Spleen (tissue), 11 donors: ENCODE data around the gene ZYG11A. TPM values are rescaled to one million over a fixed set of nuclear protein-coding genes. Genes with fewer than 3 reads are reported as not detected.
"Not testable (repeated sequence)": the region's sequence is repeated elsewhere in the genome, so short reads cannot be mapped to it uniquely, and the experiment has no call there.

Experiments used
- DNase-seq: peaks from one replicate; pipeline ENCODE4 v3.0.0-alpha.2; 2020
- H3K27ac ChIP-seq, 8 donors: fragments of 200-600 bp; sonication (generic) in 7 of 8; 1 replicate in 4 of 8; 2 replicates in 4 of 8; pipeline versions ENCODE4 v1.5.0 to v1.8.0; 2016 to 2021; ENCODE audit warnings: inconsistent platforms in 4 of 8, mild to moderate bottlenecking in 4 of 8, moderate library complexity in 1 of 8
- H3K27me3 ChIP-seq, 7 donors: fragments of 200-600 bp; sonication (generic) in 6 of 7; replicated peaks in 1 of 7; 1 replicate in 4 of 7; 2 replicates in 3 of 7; pipeline versions ENCODE4 v1.5.0 to v1.8.0; 2016 to 2021; ENCODE audit warnings: inconsistent platforms in 3 of 7, mild to moderate bottlenecking in 1 of 7
- H3K36me3 ChIP-seq, 6 donors: fragments of 200-600 bp; sonication (generic) in 5 of 6; 1 replicate in 4 of 6; 2 replicates in 2 of 6; pipeline versions ENCODE4 v1.5.0 to v1.8.0; 2016 to 2021; ENCODE audit warnings: inconsistent platforms in 2 of 6
- H3K4me1 ChIP-seq, 6 donors: fragments of 200-600 bp; sonication (generic) in 5 of 6; 1 replicate in 3 of 6; 2 replicates in 3 of 6; pipeline versions ENCODE4 v1.5.0 to v1.8.0; 2016 to 2021; ENCODE audit warnings: inconsistent platforms in 3 of 6
- H3K4me3 ChIP-seq, 8 donors: fragments of 200-600 bp; sonication (generic) in 7 of 8; 1 replicate in 4 of 8; 2 replicates in 4 of 8; pipeline versions ENCODE4 v1.5.0 to v1.8.0; 2016 to 2021; ENCODE audit warnings: inconsistent platforms in 4 of 8, mild to moderate bottlenecking in 4 of 8, moderate library complexity in 2 of 8
- H3K9me3 ChIP-seq, 8 donors: fragments of 200-600 bp; sonication (generic) in 7 of 8; 1 replicate in 4 of 8; 2 replicates in 4 of 8; pipeline versions ENCODE4 v1.5.0 to v1.8.0; 2016 to 2021; ENCODE audit warnings: inconsistent platforms in 4 of 8
- CTCF ChIP-seq, 11 experiments: fragments of 200-600 bp in 7 of 11; fragments of 450-650 bp in 4 of 11; sonication (generic) in 4 of 11; IDR thresholded peaks in 8 of 11; conservative IDR thresholded peaks in 3 of 11; 1 replicate in 7 of 11; 2 replicates in 4 of 11; pipeline versions ENCODE4 v1.4.0 to v1.8.0; 2016 to 2021; ENCODE audit warnings: antibody characterized with exemption in 11 of 11, inconsistent platforms in 4 of 11, mild to moderate bottlenecking in 1 of 11
- POLR2A ChIP-seq, 3 donors: fragments of 450-650 bp; IDR thresholded peaks; one replicate each; pipeline ENCODE4 v1.5.1; 2017; ENCODE audit warnings: antibody characterized with exemption in 3 of 3, mild to moderate bottlenecking in 1 of 3
- POLR2AphosphoS5 ChIP-seq, 3 donors: sonication (generic); formaldehyde crosslinking; IDR thresholded peaks; one replicate each; pipeline ENCODE4 v1.5.1; 2017; ENCODE audit warnings: antibody characterized with exemption in 3 of 3
- WGBS, 5 donors: extraction: QIAGEN DNeasy Blood & Tissue Kit in 3 of 5; methylation state at CpG; one replicate each; pipeline versions ENCODE4 v1.1.5 to v1.1.7; 2013 to 2018; 5-methylcytosine and 5-hydroxymethylcytosine counted together
- intact Hi-C: fragments of 100-400 bp; cut with DNase I; formaldehyde crosslinking; loops from one replicate; pipeline ENCODE4 v1.15.0; 2023; ENCODE audit warnings: low total_unique reads
- polyA plus RNA-seq, 3 donors: library from polyadenylated mRNA; stranded (reverse); fragments of 200-250 nt; gene quantifications; one replicate each; pipeline ENCODE4 v1.2.1, GENCODE V29; 2013
- total RNA-seq, 7 donors: library from RNA; depleted of rRNA in 3 of 7; stranded (reverse); fragments of >200 nt in 3 of 7; fragmentation: NEBNext Ultra II Directional in 4 of 7; extraction: Animal tissue kit (Norgen Biotek cat#: 25700) in 4 of 7; gene quantifications; one replicate each; pipeline versions ENCODE4 v1.1.0 to v1.2.1, GENCODE V29; 2016 to 2021
- donor health status: healthy with polysubstance abuse.
- donor health status: DM: no; HTN: no; CAD: no; lungs with moderate emphysema.
- donor health status: DM: no; HTN: no; CAD: no.
- donor health status: Bipolar disorder and iron deficiency.
- donor health status: healthy.
- donor health status: DM: no; HTN: no; CAD: no.
- donor health status: DM: yes; HTN: yes; CAD: no.

Gene ZYG11A
- total and polyA plus RNA-seq, 10 donors = 0.02 to 0.85 (median 0.16) TPM

DNA sequence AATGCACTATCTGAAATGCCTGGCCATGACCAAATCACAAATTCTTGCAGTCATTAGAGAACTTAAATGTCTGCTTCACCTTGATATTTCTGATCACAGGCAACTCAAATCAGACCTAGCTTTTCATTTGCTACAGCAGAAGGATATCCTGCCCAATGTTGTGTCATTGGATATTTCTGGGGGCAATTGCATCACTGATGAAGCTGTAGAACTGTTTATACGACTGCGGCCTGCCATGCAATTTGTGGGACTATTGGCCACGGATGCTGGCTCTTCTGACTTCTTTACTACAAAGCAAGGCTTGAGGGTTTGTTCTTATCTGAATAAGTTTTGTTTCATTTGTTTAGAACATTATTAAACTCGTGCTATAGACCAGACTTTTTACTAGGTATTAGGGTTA lies 14.9 kb downstream of the ZYG11A start:
- 75 to 89% (median 80%) methylated on average over 4 of the region's 4 CpGs for WGBS, 5 donors

DNA sequence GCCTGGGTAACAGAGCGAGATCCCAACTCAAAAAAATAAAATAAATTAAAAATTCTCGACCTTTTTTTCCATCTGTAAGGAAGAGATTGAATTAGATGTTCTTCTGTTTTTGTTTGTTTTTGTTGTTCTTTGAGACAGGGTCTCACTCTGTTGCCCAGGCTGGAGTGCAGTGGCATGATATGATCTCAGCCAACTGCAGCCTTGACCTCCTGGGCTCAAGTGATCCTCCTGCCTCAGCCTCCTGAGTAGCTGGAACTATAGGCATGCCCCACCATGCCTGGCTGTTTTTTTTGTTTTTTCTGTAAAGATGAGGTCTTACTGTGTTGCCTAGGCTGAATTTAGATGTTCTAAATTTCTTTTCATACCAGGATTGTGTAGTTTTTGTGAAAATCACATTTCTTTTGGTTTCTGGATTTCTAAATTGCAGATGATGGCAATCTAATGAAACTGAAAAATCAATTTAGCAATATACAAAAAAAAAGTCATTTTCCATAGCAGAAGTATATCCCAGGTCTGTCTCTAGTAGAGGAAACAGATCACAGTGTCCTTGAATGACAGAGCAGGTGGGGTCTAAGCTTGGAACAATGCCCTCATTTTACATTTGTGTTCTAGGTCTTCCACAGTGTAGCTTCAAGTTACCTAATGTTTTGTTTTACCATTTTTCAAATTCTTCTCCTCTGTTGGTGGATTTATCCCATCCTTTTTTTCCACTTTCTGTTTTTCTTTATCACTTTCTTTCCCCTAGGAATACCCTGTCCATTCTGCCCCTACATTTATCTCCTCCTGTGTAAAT lies 20.3 kb downstream of the ZYG11A start:
- Histone ChIP-seq H3K36me3 (no peaks in the 10 kb centered on the region), H3K27ac (no peak overlapping the region)

More for the DNA sequence above, 14.9 kb downstream of the ZYG11A start:
- Histone ChIP-seq H3K36me3 (no peaks in the 10 kb centered on the region), H3K27me3 (no peaks in the 10 kb centered on the region), H3K4me1 (no peaks in the 10 kb centered on the region), H3K9me3 (no peaks in the 10 kb centered on the region), H3K27ac (no peak overlapping the region), H3K4me3 (no peak overlapping the region)
- intact Hi-C loops = no loop called here
- TF ChIP-seq POLR2AphosphoS5 (IDR thresholded peaks at IDR 0.05) = no peak
- DNase-seq = no peak

DNA sequence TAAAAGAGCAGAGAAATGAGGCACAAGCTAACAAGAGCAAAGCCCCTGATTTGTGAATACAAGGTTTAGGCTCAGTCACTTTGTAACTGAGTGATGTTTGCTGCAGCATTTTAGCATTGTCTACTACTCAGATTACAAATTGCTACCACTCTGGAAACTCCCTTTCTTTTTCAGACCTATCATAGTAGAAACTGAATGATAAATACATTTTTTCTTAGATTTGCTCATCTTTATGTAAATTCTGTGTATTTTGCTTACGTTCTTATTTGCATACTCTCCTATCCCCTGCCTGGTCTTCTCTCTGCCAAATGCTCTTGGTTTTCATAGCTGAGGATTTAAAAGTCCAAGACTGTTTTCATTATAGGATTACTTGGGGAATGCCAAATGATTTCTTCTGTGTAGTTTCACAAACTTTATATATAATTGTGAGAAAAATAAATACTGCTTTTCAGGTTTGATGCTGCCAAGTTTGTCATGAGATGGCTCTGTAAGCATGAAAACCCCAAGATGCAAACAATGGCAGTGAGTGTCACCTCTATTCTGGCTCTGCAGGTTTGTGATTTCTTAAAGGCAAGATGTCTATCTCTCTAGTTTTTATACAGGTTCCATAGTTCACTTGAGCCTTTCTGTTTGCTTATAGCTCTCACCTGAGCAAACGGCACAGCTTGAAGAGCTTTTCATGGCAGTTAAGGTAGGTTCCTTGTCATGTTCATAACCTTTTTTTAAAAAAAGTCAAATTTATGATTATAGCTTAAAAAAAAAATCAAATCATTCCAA lies 24.7 kb downstream of the ZYG11A start:
- peaks cover 0 to 4% (median 0%) of the 10 kb centered on the region in 7 donors for H3K27me3 ChIP-seq
- H3K9me3 ChIP-seq = no peaks in the 10 kb centered on the region
- no peak overlapping the region for H3K27ac ChIP-seq
- intact Hi-C loops = no loop called here
- 63 to 78% (median 77%) methylated on average over 2 of the region's 2 CpGs for WGBS, 5 donors
- H3K4me3 ChIP-seq = no peak overlapping the region
- DNase-seq = no peak
- no peaks in the 10 kb centered on the region for H3K4me1 ChIP-seq
- TF ChIP-seq POLR2AphosphoS5 (IDR thresholded peaks at IDR 0.05) (no peak), CTCF (IDR thresholded peaks at IDR 0.05 in 8 of 11, conservative IDR thresholded peaks at IDR 0.05 in 3 of 11) (no peak), POLR2A (IDR thresholded peaks at IDR 0.05) (no peak)
- H3K36me3 ChIP-seq = no peaks in the 10 kb centered on the region

More for the DNA sequence above, 20.3 kb downstream of the ZYG11A start:
- H3K4me1 ChIP-seq = no peaks in the 10 kb centered on the region
- no peaks in the 10 kb centered on the region for H3K27me3 ChIP-seq
- TF ChIP-seq POLR2A (IDR thresholded peaks at IDR 0.05) (no peak), POLR2AphosphoS5 (IDR thresholded peaks at IDR 0.05) (no peak), CTCF (IDR thresholded peaks at IDR 0.05 in 8 of 11, conservative IDR thresholded peaks at IDR 0.05 in 3 of 11) (no peak)
- WGBS, 5 donors = 48 to 85% (median 72%) methylated on average over 2 of the region's 2 CpGs
- no peaks in the 10 kb centered on the region for H3K9me3 ChIP-seq
- H3K4me3 ChIP-seq = no peak overlapping the region
- intact Hi-C loops = no loop called here
- DNase-seq = no peak

DNA sequence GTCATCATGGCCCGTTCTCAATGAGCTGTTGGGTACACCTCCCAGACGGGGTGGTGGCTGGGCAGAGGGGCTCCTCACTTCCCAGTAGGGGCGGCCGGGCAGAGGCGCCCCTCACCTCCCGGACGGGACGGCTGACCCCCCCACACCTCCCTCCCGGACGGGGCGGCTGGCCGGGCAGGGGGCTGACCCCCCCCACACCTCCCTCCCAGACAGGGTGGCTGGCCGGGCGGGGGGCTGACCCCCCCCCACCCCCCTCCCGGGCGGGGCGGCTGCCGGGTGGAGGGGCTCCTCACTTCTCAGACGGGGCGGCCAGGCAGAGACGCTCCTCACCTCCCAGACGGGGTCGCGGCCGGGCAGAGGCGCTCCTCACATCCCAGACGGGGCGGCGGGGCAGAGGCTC lies 27.2 kb downstream of the ZYG11A start:
- H3K36me3 ChIP-seq, DNase-seq, H3K4me1 ChIP-seq, H3K27ac ChIP-seq, H3K4me3 ChIP-seq, H3K9me3 ChIP-seq, intact Hi-C loops: not testable (repeated sequence)
- peaks cover 0 to 15% (median 0%) of the 10 kb centered on the region in 7 donors for H3K27me3 ChIP-seq
- 91 to 97% (median 96%) methylated on average over 4 to 28 of the region's 29 CpGs for whole genome bisulfite sequencing, 5 donors

DNA sequence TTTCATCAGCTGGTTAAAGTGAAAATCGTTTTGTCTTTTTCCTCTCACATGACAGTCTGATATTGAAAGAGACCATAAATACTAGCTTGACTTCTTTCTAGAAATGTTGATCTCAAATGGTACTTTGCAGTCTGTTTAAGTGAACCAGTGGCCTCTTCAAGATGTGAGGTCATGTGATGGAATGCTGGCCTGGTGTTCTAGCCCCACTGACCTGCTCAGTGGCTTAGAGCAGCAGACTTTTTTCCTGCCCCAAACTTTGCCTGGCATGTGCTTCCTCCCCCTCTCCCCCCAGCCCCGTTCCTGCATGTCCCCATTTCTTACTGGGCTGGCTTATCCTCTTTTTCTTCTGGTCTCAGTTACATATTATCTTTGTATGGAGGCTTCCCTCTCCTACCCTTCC lies 34.3 kb downstream of the ZYG11A start:
- Histone ChIP-seq H3K27me3 (peaks cover 0 to 15% (median 0%) of the 10 kb centered on the region in 7 donors), H3K4me3 (no peak overlapping the region), H3K36me3 (no peaks in the 10 kb centered on the region), H3K4me1 (no peaks in the 10 kb centered on the region), H3K9me3 (no peaks in the 10 kb centered on the region), H3K27ac (no peak overlapping the region)
- DNase-seq = no peak
- TF ChIP-seq CTCF (IDR thresholded peaks at IDR 0.05 in 8 of 11, conservative IDR thresholded peaks at IDR 0.05 in 3 of 11) (no peak), POLR2AphosphoS5 (IDR thresholded peaks at IDR 0.05) (no peak), POLR2A (IDR thresholded peaks at IDR 0.05) (no peak)
- 42 to 59% (median 56%) methylated on average over 2 of the region's 2 CpGs for WGBS, 5 donors
- intact Hi-C loops = no loop called here
